Liver (tissue), 3 donors: Measurements from ENCODE around the gene GMEB2.

Experiments used
- CTCF ChIP-seq: fragments of 150-350 bp; IDR thresholded peaks from 2 replicates; pipeline ENCODE4 v1.5.1; 2017; ENCODE audit warnings: improper control_type of control experiment, low read depth, low read length; ENCODE audit not compliant: missing input control
- FOXA1 ChIP-seq: IDR thresholded peaks from 2 replicates; pipeline ENCODE4 v1.6.1; 2016; ENCODE audit warnings: antibody characterized with exemption
- RAD21 ChIP-seq, 2 donors: IDR thresholded peaks; 2 replicates each; pipeline ENCODE4 v1.6.1; 2016; ENCODE audit warnings: antibody characterized with exemption in 2 of 2, mild to moderate bottlenecking in 2 of 2
- REST ChIP-seq: IDR thresholded peaks from 2 replicates; pipeline ENCODE4 v1.6.1; 2016; ENCODE audit warnings: antibody characterized with exemption, mild to moderate bottlenecking
- donor health status: healthy.
- donor health status: healthy.

- TF ChIP-seq CTCF (no peak), RAD21 (IDR thresholded peaks at IDR 0.05) (no peak), FOXA1 (no peak), REST (no peak)
Measured at GRCh38 chr20:63538204-63539091, 88.5 kb downstream of the GMEB2 start.
